Mucosa of gallbladder (tissue), 1 donor: Measurements from ENCODE around the gene TCF21. TPM values are rescaled to one million over a fixed set of nuclear protein-coding genes. Genes with fewer than 3 reads are reported as not detected.

ENCODE experiments used
- DNase-seq: peaks from one replicate; pipeline ENCODE4 v3.0.0-alpha.2; 2020; ENCODE audit warnings: low spot score
- total RNA-seq: library from RNA; stranded (reverse); gene quantifications from one replicate; pipeline ENCODE4 v1.2.1, GENCODE V29; 2021
- donor health status: DM: no; HTN: no; CAD: no.

Gene TCF21
- total RNA-seq, 1 donor from 2014 or later = 10.9 TPM

DNA sequence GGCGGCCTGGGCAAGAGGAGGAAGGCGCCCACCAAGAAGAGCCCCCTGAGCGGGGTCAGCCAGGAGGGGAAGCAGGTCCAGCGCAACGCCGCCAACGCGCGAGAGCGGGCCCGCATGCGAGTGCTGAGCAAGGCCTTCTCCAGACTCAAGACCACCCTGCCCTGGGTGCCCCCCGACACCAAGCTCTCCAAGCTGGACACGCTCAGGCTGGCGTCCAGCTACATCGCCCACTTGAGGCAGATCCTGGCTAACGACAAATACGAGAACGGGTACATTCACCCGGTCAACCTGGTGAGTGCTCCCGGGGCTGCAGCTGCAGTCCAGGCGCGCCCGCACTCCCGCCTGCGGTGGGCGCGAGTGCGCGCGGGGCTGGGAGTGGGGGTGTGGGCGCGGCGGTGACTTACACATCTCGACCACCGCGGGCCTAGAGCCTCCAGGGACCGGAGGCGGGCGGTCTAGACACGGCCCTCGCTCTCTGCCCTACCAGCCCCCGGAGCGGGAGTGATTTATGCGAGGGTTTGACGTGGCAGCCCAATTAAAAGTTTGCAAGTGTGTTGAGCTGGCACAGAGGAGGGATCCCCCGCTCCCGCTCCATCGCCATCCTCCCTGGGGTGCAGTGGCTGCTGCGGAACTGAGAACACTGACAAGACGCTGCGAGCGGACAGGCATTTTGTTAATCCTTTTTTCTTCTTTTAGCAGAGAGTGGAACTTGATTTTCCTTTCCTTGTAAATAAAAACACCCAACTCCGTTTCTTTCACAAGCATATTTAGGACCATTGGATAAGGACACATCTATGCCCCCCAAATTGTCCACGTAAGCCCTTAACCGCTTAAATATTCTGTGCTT is 867 bp downstream of the TCF21 start:
- DNase-seq = no peak

GRCh38 chr6:133890711-133891148 is 1.8 kb downstream of the TCF21 start:
- no peak for DNase-seq

DNA sequence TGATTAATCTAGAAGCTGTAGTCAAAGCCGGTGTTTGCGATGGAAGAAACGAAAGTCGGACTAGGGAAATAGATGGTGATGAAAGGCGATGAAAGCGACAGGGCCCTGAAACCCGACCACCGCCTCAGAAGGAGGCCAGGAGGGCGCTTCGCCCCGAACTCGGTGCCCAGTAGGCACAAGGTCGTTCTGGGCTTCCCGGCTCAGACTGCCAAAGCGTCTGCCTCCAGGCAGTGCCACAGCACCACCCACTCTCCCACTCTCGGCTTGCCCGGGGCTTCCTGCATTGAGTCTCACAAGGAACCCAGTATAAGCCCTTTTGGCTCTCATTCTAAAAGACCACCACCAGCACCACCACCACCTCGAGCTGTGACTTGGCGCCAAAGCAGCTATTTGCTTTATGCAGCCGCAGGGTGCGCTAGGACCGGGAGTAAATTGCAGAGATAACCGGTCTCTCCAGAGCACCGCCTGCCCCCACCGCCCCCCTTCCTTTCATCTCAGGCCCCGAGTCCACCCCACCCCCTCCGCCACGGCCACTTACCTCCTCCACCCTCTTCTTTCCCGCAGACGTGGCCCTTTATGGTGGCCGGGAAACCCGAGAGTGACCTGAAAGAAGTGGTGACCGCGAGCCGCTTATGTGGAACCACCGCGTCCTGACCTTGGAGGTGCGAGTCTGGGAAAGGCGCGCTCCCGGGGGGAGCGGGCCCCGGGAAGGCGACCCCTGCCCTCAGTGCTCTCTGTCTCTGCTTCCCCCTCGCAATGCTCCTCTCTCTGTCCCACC is 2.4 kb downstream of the TCF21 start:
- DNase-seq = peak; percentile 20

GRCh38 chr6:133891927-133892812 is 3.3 kb downstream of the TCF21 start:
- no peak for DNase-seq

DNA sequence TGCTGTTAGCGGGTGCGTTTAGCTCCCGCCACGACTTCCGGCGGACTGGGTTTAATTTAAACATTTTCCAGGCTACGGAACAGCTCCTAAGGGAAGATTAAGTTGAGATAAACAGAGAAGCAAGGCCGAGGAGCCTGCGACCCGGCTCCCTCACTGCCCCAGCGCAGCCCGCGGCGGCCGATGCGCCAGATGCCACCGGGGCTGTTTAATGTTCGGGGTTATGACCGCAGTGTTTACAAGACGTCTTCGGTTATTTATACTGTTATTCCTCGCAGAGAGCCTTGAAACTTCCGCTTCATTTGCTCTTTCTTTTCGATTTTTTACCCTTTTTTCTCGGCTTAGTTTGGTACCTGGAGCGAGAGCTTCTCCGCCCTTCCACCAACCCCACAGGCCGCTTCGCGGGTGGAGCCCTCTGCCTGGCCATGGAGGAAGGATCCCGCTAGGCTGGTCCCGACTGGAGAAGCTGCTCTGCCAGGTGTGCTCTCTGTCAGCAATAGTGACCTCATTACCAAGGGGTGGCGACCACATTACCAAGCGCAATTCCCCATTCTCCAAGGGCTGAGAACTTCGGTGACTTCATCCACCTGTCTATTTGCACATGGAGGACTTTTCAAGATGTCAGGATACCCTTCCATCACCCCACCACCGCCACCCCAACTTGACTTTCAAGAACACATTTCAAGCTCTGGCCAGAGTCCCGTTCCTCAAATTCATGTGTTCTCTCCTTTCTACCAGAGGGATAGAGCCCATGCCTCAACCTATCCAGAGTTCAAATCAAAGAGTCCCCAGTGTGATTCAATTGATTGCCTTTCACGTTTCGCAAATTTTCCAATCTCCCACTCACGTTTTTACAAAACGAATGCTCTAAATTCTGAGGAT is 4.1 kb downstream of the TCF21 start:
- DNase-seq = no peak

DNA sequence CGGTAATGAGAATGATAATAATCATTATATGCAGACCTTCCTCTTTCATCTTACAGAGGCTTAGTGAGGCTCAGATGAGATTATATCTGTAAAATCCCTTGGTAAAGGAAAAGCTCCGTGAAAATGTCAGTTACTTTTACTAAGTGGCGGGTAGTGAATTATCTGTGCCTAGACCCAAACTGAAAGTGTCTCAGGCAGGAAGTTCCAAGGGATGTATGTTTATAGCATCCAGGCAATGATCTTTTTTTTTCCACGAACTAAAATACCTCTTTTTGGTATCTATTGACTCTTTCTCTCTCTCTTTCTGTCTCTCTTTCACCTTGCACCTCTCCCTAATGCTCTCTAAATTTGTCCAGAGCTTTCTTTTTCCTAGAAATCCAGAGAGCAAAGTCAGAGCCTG is 5.0 kb downstream of the TCF21 start:
- DNase-seq = no peak

DNA sequence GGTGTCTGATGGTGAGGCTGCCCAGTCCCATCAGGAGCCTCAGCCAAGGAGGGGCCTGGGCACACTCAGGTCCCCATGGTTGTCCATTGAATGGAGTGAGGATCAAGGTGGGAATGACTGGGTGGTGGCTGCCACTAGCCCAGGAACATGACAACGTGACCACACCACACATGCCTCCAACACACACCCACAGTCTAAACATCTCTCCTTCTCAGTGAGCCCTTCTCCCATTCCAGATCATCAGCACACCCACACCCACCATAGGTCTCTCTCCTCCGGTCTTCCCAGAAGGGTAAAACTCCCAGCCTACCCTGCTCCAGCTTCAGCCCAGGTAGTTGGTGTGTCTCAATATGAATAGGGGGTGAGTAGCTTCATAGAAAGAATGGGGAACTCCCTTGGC is 5.5 kb downstream of the TCF21 start:
- no peak for DNase-seq

DNA sequence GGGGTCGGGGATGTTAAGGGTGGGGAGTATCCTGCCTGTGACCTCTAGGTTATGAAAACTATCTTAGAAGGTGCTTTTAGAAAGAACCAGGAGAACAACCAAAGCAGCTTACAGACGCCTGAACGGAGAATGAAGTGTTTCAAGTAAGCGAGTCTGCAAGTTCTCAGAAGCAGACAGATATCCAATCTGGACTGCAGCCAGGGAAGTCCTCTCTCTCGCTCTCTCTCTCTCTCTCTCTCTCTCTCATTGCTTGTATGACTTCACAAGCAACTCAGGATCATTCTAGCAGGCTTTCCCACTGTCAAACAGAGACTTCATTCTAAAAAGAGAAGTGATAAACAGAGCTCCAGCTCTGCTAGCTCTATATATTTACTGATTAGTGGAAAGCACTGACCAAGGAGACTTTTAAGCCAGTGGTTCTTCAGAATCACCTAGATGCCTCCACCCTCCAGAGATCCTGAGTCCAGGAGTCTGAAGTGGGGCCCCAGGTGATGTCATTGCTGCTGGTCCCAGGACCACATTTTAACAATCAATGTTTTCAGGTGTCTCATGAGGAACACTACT is 6.0 kb downstream of the TCF21 start:
- DNase-seq = peak; percentile 49

- DNase-seq = no peak
These were observed 6.8 kb downstream of the TCF21 start for GRCh38 chr6:133895573-133896343.

GRCh38 chr6:133896344-133896721 is 7.4 kb downstream of the TCF21 start:
- no peak for DNase-seq

DNA sequence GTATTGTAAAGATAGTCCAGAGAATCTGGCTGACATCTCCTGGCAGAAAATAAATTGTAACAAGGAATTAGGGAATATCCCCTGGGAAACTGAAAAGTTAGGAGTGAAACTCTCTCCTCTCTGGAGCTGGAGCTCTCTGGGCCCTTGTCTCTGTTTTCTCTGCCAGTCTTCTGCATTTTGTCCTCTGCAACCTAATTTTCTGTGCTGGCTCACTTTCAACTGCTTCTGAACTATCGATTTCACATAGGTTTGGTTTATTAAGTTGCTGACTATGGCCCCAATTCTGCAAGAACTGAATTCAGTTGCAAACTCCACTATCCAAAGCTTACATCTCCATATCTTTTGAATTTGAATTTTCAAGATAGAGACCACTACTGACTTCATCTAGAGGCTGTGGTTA is 9.3 kb downstream of the TCF21 start:
- DNase-seq = no peak

DNA sequence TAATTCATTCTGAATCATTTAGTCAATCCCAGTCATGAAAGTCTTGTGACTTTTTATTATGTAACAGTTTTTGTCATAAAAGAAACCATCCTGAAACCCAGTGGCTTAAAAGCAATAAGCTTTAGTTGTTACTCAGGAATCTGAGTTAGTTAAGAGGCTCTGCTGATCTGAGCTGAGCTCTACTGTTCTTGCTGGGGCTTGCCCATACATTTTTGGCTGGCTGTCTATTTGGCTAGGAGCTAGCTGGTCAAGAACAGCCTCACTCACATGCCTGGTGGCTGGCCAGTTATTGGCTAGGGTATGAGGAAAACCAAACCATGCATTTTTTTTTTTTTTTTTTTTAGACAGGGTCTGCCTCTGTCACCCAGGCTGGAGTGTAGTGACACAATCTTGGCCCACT is 10.6 kb downstream of the TCF21 start:
- DNase-seq = no peak

- DNase-seq = no peak
These were observed 14.9 kb downstream of the TCF21 start for GRCh38 chr6:133903855-133904254.

DNA sequence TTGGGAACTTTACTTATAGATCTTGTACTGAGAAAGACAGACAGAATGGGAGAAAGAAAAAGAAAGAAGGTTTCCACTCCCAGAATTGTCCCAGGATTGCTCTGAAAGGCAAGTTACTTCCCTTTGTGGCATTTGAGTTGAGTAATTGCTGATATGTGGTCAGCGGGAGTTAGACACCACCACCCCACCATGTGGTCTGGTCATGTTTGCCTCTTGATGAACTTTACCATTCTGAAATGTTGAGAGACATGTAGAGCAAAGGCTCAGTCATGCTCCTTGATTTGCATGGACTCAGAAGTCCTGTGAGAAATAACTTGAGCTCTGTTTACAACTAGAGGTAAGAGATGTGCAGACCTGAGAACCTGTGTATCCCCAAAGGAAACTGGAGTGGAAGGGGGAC is 17.1 kb downstream of the TCF21 start:
- no peak for DNase-seq

DNA sequence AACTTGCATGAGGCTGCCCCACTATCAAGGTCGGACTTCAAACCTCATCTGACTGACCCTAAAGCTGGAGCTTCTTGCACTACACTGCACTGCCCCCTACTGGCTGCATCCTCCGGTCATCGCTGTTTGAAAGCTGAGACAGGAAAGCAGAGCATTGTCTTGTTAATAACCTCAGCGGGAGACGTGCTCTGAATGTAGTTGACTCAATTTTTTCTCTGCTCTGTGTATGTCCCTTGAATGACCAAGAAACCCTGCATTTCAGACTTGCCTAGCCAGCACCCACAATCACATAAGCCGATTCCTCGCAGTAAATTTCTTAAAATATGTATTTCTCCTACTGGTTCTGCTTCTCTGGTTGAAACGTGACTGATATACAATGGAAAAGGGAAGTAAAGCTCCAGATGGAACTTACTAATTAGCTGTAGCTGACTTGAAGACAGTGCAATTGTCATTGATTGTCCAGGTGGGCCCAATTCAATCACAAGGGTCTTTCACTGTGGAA is 27.8 kb downstream of the TCF21 start:
- peak; percentile 86 for DNase-seq

GRCh38 chr6:133917781-133918180 is 28.9 kb downstream of the TCF21 start:
- no peak for DNase-seq

DNA sequence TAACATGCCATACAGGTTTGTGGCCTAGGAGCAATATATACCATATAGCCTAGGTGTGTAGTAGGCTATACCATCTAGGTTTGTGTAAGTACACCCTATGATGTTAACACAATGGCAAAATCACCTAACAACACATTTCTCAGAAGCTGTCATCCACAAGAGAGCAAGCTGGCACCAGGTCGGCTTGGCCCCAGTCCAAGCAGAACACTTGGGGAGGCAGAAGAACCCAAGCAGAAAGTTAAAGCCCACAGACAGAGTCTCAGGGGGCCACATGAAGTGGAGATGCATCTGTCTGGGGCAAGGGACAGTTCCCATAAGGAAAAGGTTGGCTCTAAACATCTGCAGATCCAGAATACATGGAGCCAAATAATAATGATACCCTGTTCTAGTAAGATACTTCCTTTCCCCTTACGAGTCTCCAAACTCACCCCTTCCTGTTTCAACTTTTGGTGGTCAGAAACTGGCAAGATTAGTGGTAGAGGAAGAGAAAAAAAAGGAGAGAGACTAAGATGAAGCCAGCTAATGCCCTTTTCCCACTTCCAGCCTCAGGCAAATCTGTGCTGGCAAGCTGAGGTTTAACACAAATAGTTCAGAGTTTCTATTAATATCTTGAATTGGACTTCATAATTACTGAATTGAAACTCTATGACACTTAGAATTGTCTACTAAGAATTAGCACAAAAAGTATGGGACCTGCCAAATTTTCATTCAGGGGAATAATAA is 29.5 kb downstream of the TCF21 start:
- no peak for DNase-seq

GRCh38 chr6:133919362-133919761 is 30.4 kb downstream of the TCF21 start:
- DNase-seq = no peak

DNA sequence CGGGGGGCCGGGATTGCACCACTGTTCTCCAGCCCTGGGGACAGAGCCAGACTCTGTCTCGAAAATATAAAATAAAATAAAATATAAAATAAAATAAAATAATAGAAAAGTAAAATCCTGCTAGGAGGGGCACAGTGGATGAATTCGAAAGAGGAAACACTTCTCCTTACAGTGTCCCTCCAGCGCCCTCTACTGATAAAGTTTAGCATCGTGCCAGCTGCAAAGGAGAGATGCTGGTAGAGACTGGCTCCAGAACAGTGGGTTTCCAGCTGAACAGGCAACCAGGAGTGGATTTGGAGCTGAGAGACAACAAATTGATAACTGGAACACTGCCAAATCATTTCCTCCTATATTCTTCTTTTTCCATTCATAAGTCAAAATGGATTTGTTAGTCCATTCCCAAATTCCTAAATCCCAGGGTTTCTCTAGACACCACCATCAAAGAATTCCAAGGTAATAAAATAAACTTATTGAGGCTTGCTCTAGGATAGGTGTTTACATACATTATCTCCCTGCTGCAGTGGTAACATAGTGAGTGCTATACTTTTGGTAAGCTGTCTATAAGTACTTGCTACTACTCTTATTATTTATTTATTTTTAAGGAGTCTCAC is 32.4 kb downstream of the TCF21 start:
- DNase-seq = peak; percentile 83
